Right atrium auricular region (tissue), 2 donors: ENCODE measurements around the gene SLC23A3. TPM values are rescaled to one million over a fixed set of nuclear protein-coding genes. Genes with fewer than 3 reads are reported as not detected.
A peak's percentile ranks its signal among the peaks of the same experiment; 100 is the strongest.

Experiments
- DNase-seq: peaks from one replicate; pipeline ENCODE4 v3.0.0-alpha.2; 2019; ENCODE audit warnings: low spot score
- H3K27ac ChIP-seq, 2 donors: fragments of 200-600 bp; sonication (generic); 1 replicate in 1 of 2; 2 replicates in 1 of 2; pipeline ENCODE4 v1.5.1; 2016 to 2019
- H3K27me3 ChIP-seq, 2 donors: fragments of 200-600 bp; sonication (generic); one replicate each; pipeline versions ENCODE4 v1.5.1 to v1.6.0; 2017 to 2019
- H3K36me3 ChIP-seq: fragments of 200-600 bp; sonication (generic); one replicate; pipeline ENCODE4 v1.5.1; 2016
- H3K4me1 ChIP-seq, 2 donors: fragments of 200-600 bp; sonication (generic); one replicate each; pipeline versions ENCODE4 v1.5.1 to v1.6.0; 2017 to 2019
- H3K4me3 ChIP-seq, 2 donors: fragments of 200-600 bp; sonication (generic); 1 replicate in 1 of 2; 2 replicates in 1 of 2; pipeline ENCODE4 v1.5.1; 2017 to 2019; ENCODE audit warnings: mild to moderate bottlenecking in 1 of 2, moderate library complexity in 1 of 2
- H3K9me3 ChIP-seq, 2 donors: fragments of 200-600 bp; sonication (generic); one replicate each; pipeline ENCODE4 v1.5.1; 2019
- CTCF ChIP-seq, 2 donors: fragments of 200-600 bp; sonication (generic); IDR thresholded peaks; one replicate each; pipeline ENCODE4 v1.5.1; 2019; ENCODE audit warnings: antibody characterized with exemption in 2 of 2
- total RNA-seq, 2 donors: library from RNA; depleted of rRNA; stranded (reverse); fragments of >200 nt; gene quantifications; one replicate each; pipeline ENCODE4 v1.1.0, GENCODE V29; 2016

Gene SLC23A3
- total RNA-seq, 2 donors from 2014 or later: 0.33 to 0.55 TPM

- Histone ChIP-seq H3K9me3 (no peaks in the 10 kb centered on the region), H3K4me3 (no peak overlapping the region), H3K36me3 (peaks cover 28% of the 10 kb centered on the region), H3K27ac (peak overlapping the region; percentile 64 to 68), H3K27me3 (no peaks in the 10 kb centered on the region), H3K4me1 (peaks cover 0 to 29% of the 10 kb centered on the region in 2 donors)
- TF ChIP-seq CTCF (IDR thresholded peaks at IDR 0.05): peak; percentile 55 to 79
- DNase-seq: peak; percentile 83
These were observed 1.4 kb upstream of the SLC23A3 start for GRCh38 chr2:219171231-219171651.

GRCh38 chr2:219168932-219169331 is 897 bp downstream of the SLC23A3 start:
- H3K4me1 ChIP-seq: peaks cover 0 to 13% of the 10 kb centered on the region in 2 donors
- H3K4me3 ChIP-seq: no peak overlapping the region
- DNase-seq: no peak
- TF ChIP-seq CTCF (IDR thresholded peaks at IDR 0.05): no peak
- no peaks in the 10 kb centered on the region for H3K27me3 ChIP-seq
- peaks cover 16% of the 10 kb centered on the region for H3K36me3 ChIP-seq
- no peak overlapping the region for H3K27ac ChIP-seq
- no peaks in the 10 kb centered on the region for H3K9me3 ChIP-seq

- Histone ChIP-seq H3K9me3 (no peaks in the 10 kb centered on the region), H3K27ac (no peak overlapping the region), H3K4me3 (no peak overlapping the region), H3K36me3 (peaks cover 12% of the 10 kb centered on the region), H3K27me3 (no peaks in the 10 kb centered on the region), H3K4me1 (peaks cover 0 to 13% of the 10 kb centered on the region in 2 donors)
- DNase-seq: no peak
- TF ChIP-seq CTCF (IDR thresholded peaks at IDR 0.05): no peak
These were observed 1.3 kb downstream of the SLC23A3 start for GRCh38 chr2:219168526-219168925.

- no peak overlapping the region for H3K27ac ChIP-seq
- no peak overlapping the region for H3K4me3 ChIP-seq
- H3K9me3 ChIP-seq: no peaks in the 10 kb centered on the region
- peaks cover 0 to 13% of the 10 kb centered on the region in 2 donors for H3K4me1 ChIP-seq
- H3K36me3 ChIP-seq: peaks cover 6% of the 10 kb centered on the region
- H3K27me3 ChIP-seq: no peaks in the 10 kb centered on the region
- no peak for TF ChIP-seq CTCF (IDR thresholded peaks at IDR 0.05)
- DNase-seq: no peak
These were observed 1.8 kb downstream of the SLC23A3 start for GRCh38 chr2:219167997-219168396.

- Histone ChIP-seq H3K27ac (no peak overlapping the region), H3K27me3 (no peaks in the 10 kb centered on the region), H3K36me3 (no peaks in the 10 kb centered on the region), H3K4me1 (peaks cover 0 to 8% of the 10 kb centered on the region in 2 donors), H3K9me3 (no peaks in the 10 kb centered on the region), H3K4me3 (no peak overlapping the region)
- DNase-seq: no peak
- TF ChIP-seq CTCF (IDR thresholded peaks at IDR 0.05): no peak
These were observed 4.5 kb downstream of the SLC23A3 start for GRCh38 chr2:219165058-219165911.
